ENCODE results near the gene STX4. TPM values are rescaled to one million over a fixed set of nuclear protein-coding genes. Genes with fewer than 3 reads are reported as not detected.

STX4 gene
- total RNA-seq, 1 experiment from 2014 or later = 29.2 TPM

- H3K9me3 Mint-ChIP-seq (ENCODE audit: unreplicated experiment) = no peaks in the 10 kb centered on the region
- no peaks in the 10 kb centered on the region for H3K27me3 Mint-ChIP-seq (ENCODE audit: insufficient read depth, unreplicated experiment)
- H3K36me3 Mint-ChIP-seq (ENCODE audit: insufficient read depth, unreplicated experiment) = no peaks in the 10 kb centered on the region
- H3K4me3 Mint-ChIP-seq (ENCODE audit: unreplicated experiment) = no peak overlapping the region
- H3K27ac Mint-ChIP-seq (ENCODE audit: unreplicated experiment) = no peak overlapping the region
- intact Hi-C loops (cut with micrococcal nuclease; ENCODE audit: unreplicated experiment) = no loop called here
- CTCF ChIA-PET = no interaction called here
- TF ChIP-seq CTCF (IDR thresholded peaks at IDR 0.05; ENCODE audit: insufficient read depth in 1 of 2, low read depth in 1 of 2, low read length in 1 of 2, severe bottlenecking in 1 of 2, unreplicated experiment in 1 of 2) = no peak
- H3K27me3 ChIP-seq (replicated peaks; ENCODE audit: control insufficient read depth, insufficient read depth, low read length) = no peaks in the 10 kb centered on the region
- POLR2A ChIA-PET = no interaction called here
- no peak for DNase-seq
- H3K4me1 Mint-ChIP-seq (ENCODE audit: low read depth, unreplicated experiment) = peaks cover 11% of the 10 kb centered on the region
- H3K4me3 ChIP-seq (ENCODE audit: low read depth, low read length) = no peak overlapping the region
- BruUV-seq (replicated peaks) = no TSS peak
- H3K9me3 ChIP-seq = no peaks in the 10 kb centered on the region
- H3K36me3 ChIP-seq (ENCODE audit: control insufficient read depth, insufficient read depth, low read length) = no peaks in the 10 kb centered on the region
- H3K4me1 ChIP-seq = peaks cover 24% of the 10 kb centered on the region
Observed at GRCh38 chr16:31000671-31001382, 32.5 kb upstream of the STX4 start.

- Histone ChIP-seq H3K4me3 (ENCODE audit: low read depth, low read length) (no peak overlapping the region), H3K9me3 (no peaks in the 10 kb centered on the region), H3K4me1 (peaks cover 21% of the 10 kb centered on the region), H3K36me3 (ENCODE audit: control insufficient read depth, insufficient read depth, low read length) (no peaks in the 10 kb centered on the region), H3K27me3 (replicated peaks; ENCODE audit: control insufficient read depth, insufficient read depth, low read length) (no peaks in the 10 kb centered on the region)
- no peaks in the 10 kb centered on the region for H3K36me3 Mint-ChIP-seq (ENCODE audit: insufficient read depth, unreplicated experiment)
- H3K4me3 Mint-ChIP-seq (ENCODE audit: unreplicated experiment) = no peak overlapping the region
- H3K9me3 Mint-ChIP-seq (ENCODE audit: unreplicated experiment) = no peaks in the 10 kb centered on the region
- BruUV-seq (replicated peaks) = no TSS peak
- H3K4me1 Mint-ChIP-seq (ENCODE audit: low read depth, unreplicated experiment) = peaks cover 12% of the 10 kb centered on the region
- H3K27ac Mint-ChIP-seq (ENCODE audit: unreplicated experiment) = no peak overlapping the region
- POLR2A ChIA-PET = no interaction called here
- DNase-seq = no peak
- TF ChIP-seq CTCF (IDR thresholded peaks at IDR 0.05; ENCODE audit: insufficient read depth in 1 of 2, low read depth in 1 of 2, low read length in 1 of 2, severe bottlenecking in 1 of 2, unreplicated experiment in 1 of 2) = no peak
- H3K27me3 Mint-ChIP-seq (ENCODE audit: insufficient read depth, unreplicated experiment) = no peaks in the 10 kb centered on the region
- CTCF ChIA-PET = interaction anchor here (0.6 kb wide), 1 partner anchor 343 kb away, joined by 13 read pairs; no protein-coding TSS in a partner anchor
- intact Hi-C loops (cut with micrococcal nuclease; ENCODE audit: unreplicated experiment) = no loop called here
Observed at GRCh38 chr16:31001507-31002249, 31.7 kb upstream of the STX4 start.

GRCh38 chr16:31002250-31002700, 31.1 kb upstream of the STX4 start:
- Histone ChIP-seq H3K4me1 (peaks cover 21% of the 10 kb centered on the region), H3K9me3 (no peaks in the 10 kb centered on the region), H3K36me3 (ENCODE audit: control insufficient read depth, insufficient read depth, low read length) (no peaks in the 10 kb centered on the region), H3K27me3 (replicated peaks; ENCODE audit: control insufficient read depth, insufficient read depth, low read length) (no peaks in the 10 kb centered on the region), H3K4me3 (ENCODE audit: low read depth, low read length) (no peak overlapping the region)
- TF ChIP-seq CTCF (IDR thresholded peaks at IDR 0.05; ENCODE audit: insufficient read depth in 1 of 2, low read depth in 1 of 2, low read length in 1 of 2, severe bottlenecking in 1 of 2, unreplicated experiment in 1 of 2) = no peak
- DNase-seq = no peak
- H3K4me1 Mint-ChIP-seq (ENCODE audit: low read depth, unreplicated experiment) = peaks cover 12% of the 10 kb centered on the region
- no peaks in the 10 kb centered on the region for H3K36me3 Mint-ChIP-seq (ENCODE audit: insufficient read depth, unreplicated experiment)
- no peak overlapping the region for H3K27ac Mint-ChIP-seq (ENCODE audit: unreplicated experiment)
- no peaks in the 10 kb centered on the region for H3K27me3 Mint-ChIP-seq (ENCODE audit: insufficient read depth, unreplicated experiment)
- BruUV-seq (replicated peaks) = no TSS peak
- no peaks in the 10 kb centered on the region for H3K9me3 Mint-ChIP-seq (ENCODE audit: unreplicated experiment)
- no peak overlapping the region for H3K4me3 Mint-ChIP-seq (ENCODE audit: unreplicated experiment)
- ChIA-PET POLR2A (no interaction called here), CTCF (interaction anchor here (0.6 kb wide), 1 partner anchor 342 kb away, joined by 13 read pairs; no protein-coding TSS in a partner anchor)
- intact Hi-C loops (cut with micrococcal nuclease; ENCODE audit: unreplicated experiment) = no loop called here
